ENCODE results near the gene FANCE.
"Not testable (repeated sequence)": the region's sequence is repeated elsewhere in the genome, so short reads cannot be mapped to it uniquely, and the experiment has no call there.

FANCE gene

GRCh38 chr6:35428421-35429149 is 23.6 kb upstream of the FANCE start:
- Histone ChIP-seq H3K4me3 (no peak overlapping the region), H3K27ac (no peak overlapping the region)

GRCh38 chr6:35429463-35429862 is 22.7 kb upstream of the FANCE start:
- Histone ChIP-seq H3K27ac (no peak overlapping the region), H3K4me3 (no peak overlapping the region)

- H3K27ac ChIP-seq: no peak overlapping the region
Observed at GRCh38 chr6:35432291-35432690, 19.8 kb upstream of the FANCE start.

GRCh38 chr6:35432702-35433101 is 19.4 kb upstream of the FANCE start:
- H3K4me3 ChIP-seq, H3K27ac ChIP-seq: not testable (repeated sequence)

More at GRCh38 chr6:35432291-35432690, 19.8 kb upstream of the FANCE start:
- no peak overlapping the region for H3K4me3 ChIP-seq

- Histone ChIP-seq H3K27ac (no peak overlapping the region), H3K4me3 (no peak overlapping the region)
Observed at GRCh38 chr6:35435074-35435837, 16.9 kb upstream of the FANCE start.

GRCh38 chr6:35436071-35436857 is 15.9 kb upstream of the FANCE start:
- Histone ChIP-seq H3K4me3 (no peak overlapping the region), H3K27ac (no peak overlapping the region)

GRCh38 chr6:35438378-35439065 is 13.6 kb upstream of the FANCE start:
- H3K4me3 ChIP-seq, H3K27ac ChIP-seq: not testable (repeated sequence)

- Histone ChIP-seq H3K4me3 (no peak overlapping the region), H3K27ac (no peak overlapping the region)
Observed at GRCh38 chr6:35439308-35439707, 12.8 kb upstream of the FANCE start.

GRCh38 chr6:35441205-35441604 is 10.9 kb upstream of the FANCE start:
- H3K4me3 ChIP-seq: no peak overlapping the region
- H3K27ac ChIP-seq: no peak overlapping the region

- no peak overlapping the region for H3K4me3 ChIP-seq
- H3K27ac ChIP-seq: no peak overlapping the region
Observed at GRCh38 chr6:35441642-35442041, 10.5 kb upstream of the FANCE start.

GRCh38 chr6:35442693-35443092 is 9.4 kb upstream of the FANCE start:
- H3K27ac ChIP-seq: peak overlapping the region in 2 of 21 experiments; percentile 10 to 17
- no peak overlapping the region for H3K4me3 ChIP-seq

- Histone ChIP-seq H3K27ac (peak overlapping the region in 2 of 21 experiments; percentile 10 to 17), H3K4me3 (no peak overlapping the region)
Observed at GRCh38 chr6:35443341-35444030, 8.7 kb upstream of the FANCE start.

GRCh38 chr6:35445691-35446090 is 6.4 kb upstream of the FANCE start:
- no peak overlapping the region for H3K4me3 ChIP-seq
- H3K27ac ChIP-seq: no peak overlapping the region

- no peak overlapping the region for H3K27ac ChIP-seq
- no peak overlapping the region for H3K4me3 ChIP-seq
Observed at GRCh38 chr6:35448191-35448590, 3.9 kb upstream of the FANCE start.

- no peak overlapping the region for H3K27ac ChIP-seq
- no peak overlapping the region for H3K4me3 ChIP-seq
Observed at GRCh38 chr6:35449287-35449881, 2.8 kb upstream of the FANCE start.

GRCh38 chr6:35451354-35452182 is 570 bp upstream of the FANCE start:
- Histone ChIP-seq H3K27ac (peak overlapping the region in 13 of 21 experiments; percentile 1 to 82 (median 45)), H3K4me3 (peak overlapping the region; percentile 46 to 80 (median 64))

- H3K27ac ChIP-seq: peak overlapping the region in 6 of 21 experiments; percentile 20 to 82 (median 75)
Observed at GRCh38 chr6:35453236-35453635, 1.1 kb downstream of the FANCE start.

More at GRCh38 chr6:35453236-35453635, 1.1 kb downstream of the FANCE start:
- H3K4me3 ChIP-seq: peak overlapping the region; percentile 46 to 80 (median 64)

All from skin epidermis (tissue), 12 donors.